ENCODE measurements around the gene LYPLA2. TPM values are rescaled to one million over a fixed set of nuclear protein-coding genes. Genes with fewer than 3 reads are reported as not detected.
A peak's percentile ranks its signal among the peaks of the same experiment; 100 is the strongest.
"Not testable (repeated sequence)": the region's sequence is repeated elsewhere in the genome, so short reads cannot be mapped to it uniquely, and the experiment has no call there.

LYPLA2 gene
- total RNA-seq, 1 donor from 2014 or later = 27.7 TPM

DNA sequence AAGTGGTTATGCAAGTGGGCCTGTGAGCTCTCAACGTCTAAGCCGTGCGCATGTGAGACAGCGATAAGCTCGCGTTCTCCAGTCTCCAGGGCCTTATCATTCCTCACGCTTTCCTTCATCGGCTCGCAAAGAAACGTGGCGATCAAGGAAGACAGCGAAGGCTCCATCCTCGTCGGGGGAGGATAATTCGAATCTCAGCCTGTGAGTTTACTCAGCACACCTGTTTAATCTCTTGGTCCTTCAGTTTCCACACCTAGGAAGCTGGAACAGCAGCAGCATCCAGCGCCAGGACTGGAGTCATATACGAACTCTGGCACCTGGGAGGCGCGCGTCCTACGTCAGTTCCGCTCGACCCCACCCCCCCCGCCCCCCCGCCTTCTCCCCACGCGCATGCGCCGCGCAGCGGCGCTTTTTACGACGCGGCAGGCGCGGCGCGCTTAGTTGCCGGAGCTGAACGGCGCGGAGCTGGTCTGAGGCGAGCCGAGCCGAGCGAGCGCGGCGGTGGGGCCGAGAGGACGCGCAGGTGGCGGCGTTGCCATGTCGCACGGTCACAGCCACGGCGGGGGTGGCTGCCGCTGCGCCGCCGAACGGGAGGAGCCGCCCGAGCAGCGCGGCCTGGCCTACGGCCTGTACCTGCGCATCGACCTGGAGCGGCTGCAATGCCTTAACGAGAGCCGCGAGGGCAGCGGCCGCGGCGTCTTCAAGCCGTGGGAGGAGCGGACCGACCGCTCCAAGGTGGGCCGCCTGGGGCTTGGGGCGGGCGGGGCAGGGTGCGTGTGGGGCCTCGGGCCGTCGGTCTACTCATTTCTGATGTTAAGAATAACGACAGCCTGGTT lies 12.7 kb upstream of the LYPLA2 start, which contains the start of gene PITHD1:
PITHD1 (plus strand) TSS at position 440 of the 836 bp plus-strand sequence; CDS start at position 538, 98 bp downstream.
- FAIRE-seq = no peak
- peak; percentile 92 to 94 for DNase-seq (ENCODE audit: low spot score in 2 of 2)

DNA sequence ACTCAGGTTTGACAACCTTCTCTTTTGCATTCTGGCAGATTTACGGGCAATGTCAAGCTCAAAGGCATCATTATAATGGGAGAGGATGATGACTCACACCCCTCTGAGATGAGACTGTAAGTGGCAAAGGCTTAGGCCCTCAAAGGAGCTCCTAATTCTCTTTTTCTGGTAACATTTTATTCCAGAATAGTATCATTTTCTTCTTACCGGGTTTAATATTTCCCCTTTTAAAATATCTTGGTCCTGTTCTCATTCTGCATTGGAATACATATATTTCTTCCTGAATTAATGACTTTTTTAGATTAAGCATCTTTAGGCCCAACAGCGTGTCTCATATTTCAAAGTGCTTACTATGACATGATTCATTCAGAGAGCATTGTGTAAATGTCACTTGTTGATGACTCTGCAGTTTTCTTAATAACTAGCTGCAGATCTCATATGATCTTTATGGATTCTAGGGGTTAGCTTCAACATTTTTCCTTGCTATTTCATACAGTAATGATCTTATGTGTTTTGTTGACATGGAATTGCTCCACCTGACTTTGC lies 11.0 kb upstream of the LYPLA2 start:
- no peak for FAIRE-seq

DNA sequence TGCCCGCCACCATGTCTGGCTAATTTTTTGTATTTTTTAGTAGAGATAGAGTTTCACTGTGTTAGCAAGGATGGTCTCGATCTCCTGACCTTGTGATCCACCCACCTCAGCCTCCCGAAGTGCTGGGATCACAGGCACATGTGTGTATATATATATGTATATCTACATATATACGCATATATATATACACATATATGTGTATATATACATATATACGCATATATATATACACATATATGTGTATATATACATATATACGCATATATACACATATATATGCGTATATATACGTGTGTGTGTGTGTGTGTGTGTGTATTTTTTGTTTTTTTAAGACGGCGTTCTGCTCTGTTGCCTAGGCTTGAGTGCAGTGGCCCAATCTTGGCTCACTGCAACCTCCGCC lies 7.8 kb upstream of the LYPLA2 start:
- not testable (repeated sequence) for DNase-seq (ENCODE audit: low spot score in 2 of 2); FAIRE-seq

More for the DNA sequence above, 11.0 kb upstream of the LYPLA2 start:
- no peak for DNase-seq (ENCODE audit: low spot score in 2 of 2)

DNA sequence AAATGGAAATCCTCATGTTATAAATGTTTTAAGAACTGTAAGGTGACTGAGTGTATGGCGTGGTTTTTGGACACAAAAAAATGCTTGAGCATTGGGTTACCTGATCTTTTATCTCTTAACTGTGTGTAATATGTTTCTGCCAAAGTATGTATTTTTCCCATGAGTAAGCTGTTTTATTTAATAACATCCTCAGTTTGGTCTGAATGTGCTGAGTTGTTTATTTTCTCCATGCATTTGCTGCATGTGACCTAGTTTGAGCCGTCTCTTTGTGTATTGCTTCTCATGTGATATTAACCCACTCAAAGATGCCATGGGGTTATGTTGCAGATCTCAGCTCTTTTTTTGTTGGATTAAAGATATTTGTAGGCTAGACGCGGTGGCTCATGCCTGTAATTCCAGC lies 6.1 kb upstream of the LYPLA2 start:
- FAIRE-seq (no peak), DNase-seq (ENCODE audit: low spot score in 2 of 2) (no peak)

DNA sequence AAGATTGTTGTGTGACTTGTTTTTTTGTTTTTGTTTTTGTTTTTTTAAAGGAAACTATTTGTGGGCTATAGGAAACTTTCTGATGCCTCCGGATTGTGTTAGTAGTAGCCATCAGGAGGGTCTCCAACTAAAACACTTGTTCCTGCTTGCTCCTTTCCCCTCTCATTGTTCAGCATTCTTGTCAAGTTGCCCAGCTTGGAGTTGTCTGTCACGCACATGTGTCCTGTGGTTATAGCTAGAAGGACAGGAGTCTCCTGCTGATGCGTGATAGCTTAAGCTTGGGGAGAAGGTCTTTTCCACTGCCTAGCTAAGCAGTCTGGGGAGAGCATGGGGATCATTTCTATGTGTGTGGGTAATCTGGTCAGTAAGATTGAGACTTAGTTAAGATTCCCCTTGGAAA lies 3.2 kb upstream of the LYPLA2 start:
- DNase-seq (ENCODE audit: low spot score in 2 of 2) = no peak
- FAIRE-seq = no peak

DNA sequence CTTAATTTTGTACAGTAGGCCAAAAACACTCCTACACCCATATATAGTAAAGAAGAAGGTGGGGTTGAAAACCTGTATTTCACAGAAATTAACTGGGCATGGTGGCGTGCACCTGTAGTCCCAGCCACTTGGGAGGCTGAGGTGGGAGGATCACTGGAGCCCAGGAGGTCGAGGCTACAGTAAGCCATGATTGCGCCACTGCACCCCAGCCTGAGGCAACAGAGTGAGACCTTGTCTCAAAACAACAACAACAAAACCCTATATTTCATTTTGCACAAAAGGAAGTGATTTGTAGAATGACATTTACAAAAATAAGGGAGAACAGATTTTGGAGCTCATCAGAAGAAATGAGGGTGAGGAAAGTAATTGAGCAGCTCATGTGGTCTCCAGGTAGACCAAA lies 2.2 kb upstream of the LYPLA2 start:
- FAIRE-seq (no peak), DNase-seq (ENCODE audit: low spot score in 2 of 2) (no peak)

DNA sequence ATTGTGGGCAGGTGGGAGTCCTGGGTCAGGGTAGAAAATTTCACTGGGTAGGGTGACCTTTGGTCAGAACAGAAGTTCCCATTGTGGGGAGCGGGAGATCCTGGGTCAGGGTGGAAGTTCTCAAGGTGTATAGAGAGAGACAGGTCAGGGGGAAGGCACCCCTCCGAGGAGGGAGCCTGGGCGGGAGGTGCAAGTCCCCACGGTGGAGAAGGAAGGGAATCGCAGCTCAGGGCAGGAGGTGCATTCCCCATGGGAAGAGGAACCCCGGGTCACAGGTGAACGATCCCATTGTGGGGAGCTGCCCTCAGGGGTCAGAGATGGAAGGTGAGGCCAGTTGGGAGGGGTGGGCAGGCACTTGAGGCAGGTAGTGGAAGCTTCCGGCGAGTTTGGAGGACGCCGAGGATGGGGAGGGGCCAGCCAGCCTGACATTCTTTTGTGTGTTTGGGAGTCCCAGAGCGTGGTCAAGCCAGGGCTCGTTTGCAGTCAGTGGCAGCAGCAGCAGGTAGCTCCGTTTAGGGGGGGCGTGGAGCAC lies 637 bp downstream of the LYPLA2 start:
- no peak for FAIRE-seq

DNA sequence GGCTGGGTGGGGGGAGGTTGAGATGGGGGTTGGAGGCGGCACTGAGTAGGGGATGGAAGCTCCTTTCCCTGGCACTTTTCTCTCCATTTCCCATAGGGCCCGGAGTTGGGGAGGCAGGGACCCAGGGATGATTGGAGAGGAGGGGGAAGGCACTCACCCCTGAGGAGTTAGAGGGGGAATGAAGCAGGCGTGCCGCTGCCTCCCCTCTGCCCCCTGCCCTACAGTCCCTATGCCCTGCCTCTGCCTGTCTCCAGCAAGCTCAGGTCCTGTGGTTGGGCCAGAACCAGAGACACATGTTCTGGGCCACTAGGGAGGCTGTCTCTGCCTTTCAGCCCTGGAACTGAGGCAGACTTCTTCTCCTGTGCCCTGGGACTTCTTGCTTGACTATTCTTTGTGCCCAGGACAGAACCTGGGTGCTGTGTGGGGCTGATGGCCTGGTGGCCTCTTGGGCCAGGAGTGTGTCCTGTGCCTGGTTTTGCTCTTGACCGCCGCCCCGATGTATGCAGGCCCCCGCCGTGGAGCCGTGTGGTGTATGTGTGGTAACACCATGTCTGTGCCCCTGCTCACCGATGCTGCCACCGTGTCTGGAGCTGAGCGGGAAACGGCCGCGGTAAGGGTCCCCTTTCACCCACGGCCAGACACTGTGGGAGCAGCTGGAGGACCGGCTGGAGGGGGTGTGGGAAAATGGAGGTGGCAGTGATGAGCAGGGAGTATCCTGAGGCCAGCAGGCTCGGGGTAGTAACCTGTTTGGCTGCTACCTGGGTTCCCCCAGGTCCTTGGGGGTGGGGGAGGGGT lies 1.4 kb downstream of the LYPLA2 start:
- FAIRE-seq (no peak), DNase-seq (ENCODE audit: low spot score in 2 of 2) (no peak)

More for the DNA sequence above, 637 bp downstream of the LYPLA2 start:
- DNase-seq (ENCODE audit: low spot score in 2 of 2) = peak in 1 of 2 donors; percentile 45

DNA sequence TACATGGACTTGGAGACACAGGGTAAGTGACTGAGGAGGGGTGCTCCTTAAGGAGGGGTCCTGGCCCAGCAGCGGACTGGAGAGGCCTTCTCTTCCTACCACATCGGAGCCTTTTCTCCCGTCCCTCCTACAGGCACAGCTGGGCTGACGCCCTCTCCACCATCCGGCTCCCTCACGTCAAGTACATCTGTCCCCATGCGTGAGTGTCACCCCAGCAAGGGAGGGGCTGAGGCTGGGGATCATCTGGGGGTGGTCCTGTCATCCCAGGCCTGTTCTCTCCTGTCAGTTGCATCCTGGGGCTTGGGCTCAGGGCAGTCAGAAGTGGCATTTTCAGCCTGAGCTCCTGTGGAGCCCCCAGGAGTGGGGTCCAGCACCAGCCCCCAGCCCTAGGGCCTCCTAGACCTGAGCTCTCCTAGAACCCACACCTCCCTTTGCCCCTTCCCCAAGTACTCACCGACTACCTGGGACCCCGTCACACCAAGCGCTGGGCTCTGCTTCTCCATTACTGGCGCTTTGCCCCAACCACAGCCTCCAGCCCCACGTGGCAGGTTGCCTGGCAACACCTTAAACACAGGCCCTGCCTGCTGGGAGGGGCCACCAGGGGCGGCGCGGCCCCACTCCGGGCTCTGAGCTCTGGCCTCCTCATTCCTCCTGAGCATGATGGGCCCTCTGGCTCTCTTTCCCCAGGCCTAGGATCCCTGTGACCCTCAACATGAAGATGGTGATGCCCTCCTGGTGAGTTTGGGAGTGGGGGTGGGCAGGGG lies 2.3 kb downstream of the LYPLA2 start:
- DNase-seq (ENCODE audit: low spot score in 2 of 2) (peak in 1 of 2 donors; percentile 58), FAIRE-seq (no peak)

DNA sequence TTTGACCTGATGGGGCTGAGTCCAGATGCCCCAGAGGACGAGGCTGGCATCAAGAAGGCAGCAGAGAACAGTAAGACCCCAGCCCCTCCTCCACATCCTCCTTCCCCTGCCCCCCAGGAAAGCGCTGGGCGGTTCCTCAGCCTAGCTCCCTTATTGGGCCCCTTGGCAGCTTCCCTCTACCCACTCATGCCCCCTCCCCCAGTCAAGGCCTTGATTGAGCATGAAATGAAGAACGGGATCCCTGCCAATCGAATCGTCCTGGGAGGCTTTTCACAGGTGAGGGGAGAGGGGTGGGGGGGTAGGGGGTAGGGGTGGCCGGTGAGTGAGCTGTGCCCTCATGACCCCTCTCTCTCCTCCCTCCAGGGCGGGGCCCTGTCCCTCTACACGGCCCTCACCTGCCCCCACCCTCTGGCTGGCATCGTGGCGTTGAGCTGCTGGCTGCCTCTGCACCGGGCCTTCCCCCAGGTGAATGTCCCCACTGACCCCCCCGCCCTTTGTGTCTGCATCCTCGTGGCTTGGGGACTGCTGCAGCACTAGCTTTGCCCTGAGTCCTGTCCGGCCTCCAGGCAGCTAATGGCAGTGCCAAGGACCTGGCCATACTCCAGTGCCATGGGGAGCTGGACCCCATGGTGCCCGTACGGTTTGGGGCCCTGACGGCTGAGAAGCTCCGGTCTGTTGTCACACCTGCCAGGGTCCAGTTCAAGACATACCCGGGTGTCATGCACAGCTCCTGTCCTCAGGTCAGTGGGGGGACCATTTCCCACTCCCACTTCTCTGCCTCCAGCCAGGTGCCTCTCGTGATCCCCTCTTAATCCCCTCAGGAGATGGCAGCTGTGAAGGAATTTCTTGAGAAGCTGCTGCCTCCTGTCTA lies 3.2 kb downstream of the LYPLA2 start:
- DNase-seq (ENCODE audit: low spot score in 2 of 2) (no peak), FAIRE-seq (no peak)

DNA sequence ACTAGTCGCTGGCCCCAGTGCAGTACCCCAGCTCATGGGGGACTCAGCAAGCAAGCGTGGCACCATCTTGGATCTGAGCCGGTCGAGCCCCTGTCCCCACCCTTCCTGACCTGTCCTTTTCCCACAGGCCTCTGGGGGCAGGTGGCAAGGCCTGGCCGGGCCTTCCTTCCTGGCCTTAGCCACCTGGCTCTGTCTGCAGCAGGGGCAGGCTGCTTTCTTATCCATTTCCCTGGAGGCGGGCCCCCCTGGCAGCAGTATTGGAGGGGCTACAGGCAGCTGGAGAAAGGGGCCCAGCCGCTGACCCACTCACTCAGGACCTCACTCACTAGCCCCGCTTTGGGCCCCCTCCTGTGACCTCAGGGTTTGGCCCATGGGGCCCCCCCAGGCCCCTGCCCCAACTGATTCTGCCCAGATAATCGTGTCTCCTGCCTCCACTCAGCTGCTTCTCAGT lies 3.8 kb downstream of the LYPLA2 start:
- not testable (repeated sequence) for FAIRE-seq; DNase-seq (ENCODE audit: low spot score in 2 of 2)

DNA sequence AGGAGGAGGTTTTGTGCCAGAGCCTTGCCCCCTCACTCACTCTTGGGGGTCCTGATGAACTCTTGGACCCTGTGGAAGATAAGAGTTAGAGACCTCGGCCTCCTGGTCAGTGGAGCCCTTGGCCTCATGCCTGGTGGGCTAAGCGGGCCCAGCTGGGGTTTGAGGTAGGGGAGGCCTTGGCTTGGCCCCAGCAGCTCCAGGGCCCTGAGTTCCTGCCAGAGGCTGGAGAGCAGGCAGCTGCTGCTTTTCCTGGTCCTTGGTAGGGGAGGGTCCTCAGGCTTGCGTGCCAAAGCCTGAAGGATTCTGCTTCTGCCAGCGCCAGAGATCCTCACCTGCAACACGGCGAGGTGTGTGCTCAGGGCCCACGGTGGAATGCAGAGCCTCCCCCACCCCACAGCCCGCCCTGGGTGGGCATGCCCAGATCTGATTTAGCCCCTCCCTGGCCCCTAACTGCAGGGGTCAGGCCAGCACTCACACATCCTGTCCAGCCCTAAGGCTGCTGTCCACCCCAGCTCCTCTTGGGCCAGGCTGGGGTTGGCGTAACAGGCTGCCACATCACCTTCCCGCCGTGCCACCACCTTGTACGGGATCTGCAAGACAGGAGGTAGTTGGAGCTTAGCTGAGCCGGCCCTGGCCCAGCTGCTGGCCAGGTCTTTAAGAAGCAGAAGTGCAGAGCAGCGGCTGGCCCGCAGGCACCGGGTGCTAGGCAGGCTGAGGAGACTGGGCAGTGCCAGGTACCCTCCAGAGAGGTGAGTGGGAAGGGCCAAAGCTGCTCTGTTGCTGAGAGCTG lies 4.9 kb downstream of the LYPLA2 start:
- no peak for DNase-seq (ENCODE audit: low spot score in 2 of 2)
- no peak for FAIRE-seq

DNA sequence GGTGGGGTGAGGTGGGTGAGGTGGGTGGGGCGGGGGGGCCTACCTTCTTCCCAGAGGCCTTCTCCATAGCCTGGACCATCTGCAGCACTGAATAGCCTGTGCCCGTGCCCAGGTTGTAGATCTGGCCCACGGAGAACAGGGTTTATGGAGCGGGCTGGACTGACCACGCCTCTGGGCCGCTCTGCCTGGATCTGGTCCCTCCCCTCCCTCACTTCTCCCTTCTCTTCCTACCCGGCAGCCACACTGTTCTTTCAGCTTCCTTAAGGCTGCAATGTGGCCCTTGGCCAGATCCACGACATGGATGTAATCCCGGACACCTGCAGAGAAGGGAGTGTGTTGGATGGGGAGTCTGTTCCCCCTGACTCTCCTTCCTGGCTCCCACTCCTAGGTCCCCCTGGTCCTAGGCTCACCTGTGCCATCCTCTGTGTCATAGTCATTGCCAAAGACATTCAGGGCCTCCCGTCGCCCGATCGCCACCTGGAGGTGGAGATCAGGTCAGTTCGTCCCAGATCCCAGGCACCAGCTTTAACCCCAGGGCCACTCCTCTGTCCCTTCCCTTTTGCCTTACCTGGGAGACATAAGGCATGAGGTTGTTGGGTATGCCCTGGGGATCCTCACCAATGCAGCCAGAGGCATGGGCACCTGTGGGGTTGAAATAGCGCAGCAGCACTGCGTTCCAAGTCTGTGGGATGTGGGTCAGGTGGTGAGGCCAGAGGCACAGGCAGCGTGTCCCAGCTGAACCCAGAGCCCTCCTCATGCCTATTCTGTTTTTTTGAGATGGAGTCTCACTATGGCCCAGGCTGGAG lies 5.7 kb downstream of the LYPLA2 start:
- no peak for DNase-seq (ENCODE audit: low spot score in 2 of 2)
- FAIRE-seq = no peak

DNA sequence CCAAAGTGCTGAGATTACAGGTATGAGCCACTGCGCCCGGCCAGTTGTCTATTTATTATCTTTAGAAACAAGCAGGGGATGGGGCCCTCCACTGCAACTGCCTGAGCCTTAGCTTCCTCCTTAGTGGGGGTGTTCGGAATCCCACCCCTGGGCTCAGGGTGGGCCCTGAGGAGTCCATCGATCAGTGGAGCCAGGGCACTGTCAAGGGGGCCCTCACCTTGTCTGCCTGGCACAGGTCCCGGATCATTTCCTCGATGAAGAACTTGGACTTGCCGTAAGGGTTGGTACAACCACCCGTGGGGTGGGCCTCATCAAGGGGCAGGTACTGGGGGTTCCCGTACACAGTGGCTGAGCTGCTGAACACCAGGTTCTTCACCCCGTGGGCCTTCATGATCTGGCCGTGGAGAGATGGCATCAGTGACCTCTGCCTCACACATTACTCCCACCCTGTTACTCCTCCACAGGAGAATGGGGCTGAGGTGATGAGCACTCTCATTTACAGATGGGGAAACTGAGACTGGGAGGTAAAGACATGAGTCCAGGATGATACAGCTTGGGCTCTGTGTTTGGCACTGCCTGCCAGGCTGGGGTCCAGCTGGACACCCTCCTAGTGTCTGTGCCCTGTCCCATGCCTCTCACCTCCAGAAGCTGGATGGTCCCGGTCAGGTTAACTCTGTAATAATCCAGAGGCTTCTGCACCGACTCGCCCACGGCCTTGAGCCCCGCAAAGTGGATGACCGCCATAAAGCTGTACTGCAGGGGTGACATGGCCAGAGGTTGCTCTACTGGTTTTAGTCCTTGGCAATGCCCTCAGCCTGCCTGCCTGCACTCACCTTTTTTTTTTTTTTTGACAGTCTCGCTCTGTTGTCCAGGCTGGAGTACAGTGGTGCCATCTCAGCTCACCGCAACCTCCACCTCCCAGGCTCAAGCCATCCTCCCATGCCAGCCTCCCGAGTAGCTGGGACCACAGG lies 6.8 kb downstream of the LYPLA2 start:
- no peak for FAIRE-seq
- DNase-seq (ENCODE audit: low spot score in 2 of 2) = no peak

DNA sequence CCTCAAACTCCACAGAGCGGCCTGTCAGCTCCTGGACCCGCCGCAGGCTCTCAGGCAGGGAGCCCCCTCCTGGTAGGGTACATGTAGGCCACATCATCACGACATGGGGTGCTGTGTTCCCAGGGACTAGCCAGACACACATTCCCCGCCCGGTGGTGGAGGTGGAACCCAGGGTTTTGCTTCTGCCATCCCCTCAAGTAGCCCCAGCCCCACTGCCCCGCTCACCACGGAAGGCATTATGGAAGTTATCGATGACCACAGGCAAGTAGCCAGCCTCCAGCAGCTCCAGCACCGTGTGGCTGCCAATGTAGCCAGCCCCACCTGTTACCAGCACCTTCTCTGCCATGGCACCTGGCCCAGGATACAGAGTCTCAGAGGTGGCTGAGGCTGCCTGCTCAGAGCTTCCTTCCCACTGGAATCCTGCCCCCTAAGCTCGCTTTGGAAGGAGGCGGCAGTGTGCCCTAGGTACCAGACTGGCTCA lies 7.8 kb downstream of the LYPLA2 start:
- FAIRE-seq (no peak), DNase-seq (ENCODE audit: low spot score in 2 of 2) (no peak)

DNA sequence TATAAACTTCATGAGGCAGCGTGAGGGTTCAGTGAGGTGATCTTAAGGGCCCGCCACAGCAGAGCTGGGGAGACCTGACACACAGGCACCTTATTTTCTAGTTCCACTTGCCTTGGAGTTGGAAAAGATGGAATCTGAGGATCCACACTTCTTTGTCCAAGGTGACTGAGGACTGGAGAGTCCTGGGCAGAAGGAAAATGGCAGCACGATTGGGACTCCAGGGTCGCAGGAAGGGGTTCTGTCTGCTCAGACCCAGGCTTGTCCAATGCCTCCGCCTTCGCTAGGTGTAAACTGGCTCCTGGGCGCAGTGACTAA lies 8.3 kb downstream of the LYPLA2 start:
- FAIRE-seq = no peak
- DNase-seq (ENCODE audit: low spot score in 2 of 2) = no peak
